Endothelial cell of umbilical vein (primary cell): ENCODE measurements around the gene TNFRSF14. TPM values are rescaled to one million over a fixed set of nuclear protein-coding genes. Genes with fewer than 3 reads are reported as not detected.
A peak's percentile ranks its signal among the peaks of the same experiment; 100 is the strongest.

ENCODE experiments used
- BruUV-seq: library from RNA; stranded (reverse); fragments of 400-500 nt; replicated peaks from 2 replicates; lab custom pipeline; 2021; lab: Mats Ljungman, UMichigan
- CTCF ChIA-PET: fragments of 300-600, 350-600 bp; sonication (Branson Sonifier 250); formaldehyde crosslinking; loops from one replicate; lab custom pipeline; 2021; ENCODE audit warnings: antibody characterized with exemption, inconsistent platforms; lab: Charles Lee
- POLR2A ChIA-PET: fragments of 300-600, 350-600 bp; sonication (Branson Sonifier 250); formaldehyde crosslinking; loops from one replicate; lab custom pipeline; 2021; ENCODE audit warnings: antibody characterized with exemption, inconsistent platforms; lab: Charles Lee
- DNase-seq: peaks from one replicate; pipeline ENCODE4 v3.0.0-alpha.2; 2011; ENCODE audit warnings: low read depth, low spot score
- FAIRE-seq: peaks from 2 replicates; lab custom pipeline; 2011; peaks lifted over from hg19 to GRCh38; lab: Jason Lieb, UNC
- H2AFZ ChIP-seq: 2 replicates; pipeline ENCODE4 v1.6.0; 2012; ENCODE audit warnings: low read depth, low read length, control low read depth, inconsistent platforms
- H3K27ac ChIP-seq: 2 replicates; pipeline ENCODE4 v1.5.1; 2011; ENCODE audit warnings: low read depth, mild to moderate bottlenecking, control low read depth, low read length, moderate library complexity; ENCODE audit not compliant: insufficient read depth
- H3K27me3 ChIP-seq, 2 experiments: 2 replicates each; pipeline versions ENCODE4 v1.6.0 to v1.6.1; 2011; ENCODE audit warnings: low read length in 2 of 2, mixed read lengths in 1 of 2; ENCODE audit not compliant: control insufficient read depth in 2 of 2, insufficient read depth in 2 of 2
- H3K36me3 ChIP-seq, 2 experiments: 2 replicates in 1 of 2; 3 replicates in 1 of 2; pipeline ENCODE4 v1.5.1; 2011; ENCODE audit warnings: low read length in 2 of 2, mild to moderate bottlenecking in 1 of 2, moderate library complexity in 1 of 2; ENCODE audit not compliant: control insufficient read depth in 2 of 2, insufficient read depth in 2 of 2; ENCODE audit errors: extremely low read depth in 1 of 2
- H3K4me1 ChIP-seq: 3 replicates; pipeline ENCODE4 v1.5.1; 2011; ENCODE audit warnings: mild to moderate bottlenecking, low read length; ENCODE audit not compliant: control insufficient read depth, insufficient read depth; ENCODE audit errors: extremely low read depth
- H3K4me2 ChIP-seq: 2 replicates; pipeline ENCODE4 v1.6.1; 2011; ENCODE audit warnings: low read length, control low read depth, mixed read lengths; ENCODE audit not compliant: insufficient read depth
- H3K4me3 ChIP-seq, 3 experiments: fragments of 200-600 bp in 1 of 3; sonication (generic), shearing (Covaris generic) in 1 of 3; replicated peaks in 1 of 3; 2 replicates each; pipeline ENCODE4 v1.5.1; 2011 to 2016; ENCODE audit warnings: control low read depth in 3 of 3, low read length in 3 of 3, mild to moderate bottlenecking in 2 of 3, inconsistent platforms in 1 of 3, low read depth in 1 of 3, moderate library complexity in 1 of 3; ENCODE audit not compliant: insufficient read depth in 1 of 3
- H3K79me2 ChIP-seq: 2 replicates; pipeline ENCODE4 v1.6.0; 2012; ENCODE audit warnings: low read length, inconsistent platforms; ENCODE audit not compliant: control insufficient read depth, insufficient read depth
- H3K9ac ChIP-seq: replicated peaks from 2 replicates; pipeline ENCODE3; 2011; ENCODE audit warnings: low read length, control low read depth; ENCODE audit not compliant: insufficient read depth; ENCODE audit errors: extremely low read depth
- H3K9me1 ChIP-seq: replicated peaks from 3 replicates; pipeline ENCODE4 v1.6.0; 2011; ENCODE audit warnings: mild to moderate bottlenecking, low read length; ENCODE audit not compliant: control insufficient read depth, insufficient read depth; ENCODE audit errors: extremely low read depth
- H3K9me3 ChIP-seq: replicated peaks from 2 replicates; pipeline ENCODE4 v1.5.1; 2012; ENCODE audit warnings: low read length, inconsistent platforms; ENCODE audit not compliant: control insufficient read depth, insufficient read depth
- H4K20me1 ChIP-seq: replicated peaks from 2 replicates; pipeline ENCODE3; 2011; ENCODE audit warnings: mild to moderate bottlenecking, low read length; ENCODE audit not compliant: control insufficient read depth, insufficient read depth; ENCODE audit errors: extremely low read depth
- CTCF ChIP-seq, 2 donors: IDR thresholded peaks; 1 replicate in 1 of 2; 2 replicates in 1 of 2; pipeline ENCODE4 v1.5.1; 2011; ENCODE audit warnings: low read length in 2 of 2, mild to moderate bottlenecking in 2 of 2, moderate library complexity in 2 of 2, control low read depth in 1 of 2, inconsistent platforms in 1 of 2, low read depth in 1 of 2; ENCODE audit not compliant: insufficient read depth in 1 of 2; ENCODE audit errors: extremely low read depth in 1 of 2
- EZH2 ChIP-seq: IDR thresholded peaks from 2 replicates; pipeline ENCODE4 v1.6.1; 2012; ENCODE audit warnings: borderline replicate concordance, low read depth, mild to moderate bottlenecking, moderate library complexity, low read length, inconsistent platforms; ENCODE audit not compliant: severe bottlenecking
- FOS ChIP-seq: IDR thresholded peaks from 2 replicates; pipeline ENCODE4 v1.6.1; 2011; ENCODE audit warnings: mild to moderate bottlenecking, low read length, moderate library complexity, borderline replicate concordance; ENCODE audit not compliant: insufficient read depth
- GATA2 ChIP-seq: IDR thresholded peaks from 2 replicates; pipeline ENCODE4 v1.7.0; 2011; ENCODE audit warnings: low read depth, mild to moderate bottlenecking, moderate library complexity, mixed read lengths, low read length; ENCODE audit not compliant: insufficient read length, insufficient read depth
- JUN ChIP-seq: IDR thresholded peaks from 2 replicates; pipeline ENCODE4 v1.6.1; 2011; ENCODE audit warnings: borderline replicate concordance, low read depth; ENCODE audit not compliant: insufficient read length, insufficient read depth
- MAX ChIP-seq: IDR thresholded peaks from 2 replicates; pipeline ENCODE4 v1.6.1; 2011; ENCODE audit not compliant: insufficient read depth, insufficient read length
- MYC ChIP-seq: IDR thresholded peaks from one replicate; pipeline ENCODE4 v1.6.1; 2011; ENCODE audit warnings: mild to moderate bottlenecking, low read depth, low read length
- POLR2A ChIP-seq: IDR thresholded peaks from 2 replicates; pipeline ENCODE4 v1.6.1; 2012; ENCODE audit warnings: low read depth, mild to moderate bottlenecking, control low read depth, low read length
- POLR2AphosphoS5 ChIP-seq: IDR thresholded peaks from 2 replicates; pipeline ENCODE4 v1.6.1; 2012; ENCODE audit warnings: low read depth, mild to moderate bottlenecking, control low read depth, low read length, moderate library complexity; ENCODE audit not compliant: insufficient read depth
- dilution Hi-C: fragments of 300-500 bp; cut with MboI; formaldehyde crosslinking; loops from one replicate; pipeline ENCODE4 v1.15.0; 2019; ENCODE audit warnings: low sequenced_read_pairs; ENCODE audit not compliant: extremely low pct_ligation_motif_present
- intact Hi-C: fragments of 100-400 bp; cut with micrococcal nuclease; formaldehyde crosslinking; loops from one replicate; pipeline ENCODE4 v1.10.0; 2022
- polyA plus RNA-seq, 4 experiments: library from polyadenylated mRNA; depleted of rRNA in 3 of 4; stranded (reverse) in 3 of 4; unstranded in 1 of 4; fragments of >200 nt; gene quantifications; 2 replicates each; pipeline versions ENCODE4 v1.2.1 to v1.2.3, GENCODE V29; 2011 to 2012; ENCODE audit warnings: missing spikeins in 1 of 4
- total RNA-seq: library from RNA; stranded (reverse); gene quantifications from 2 replicates; pipeline ENCODE4 v1.2.3, GENCODE V29; 2021

The TNFRSF14 gene
- total and polyA plus RNA-seq, 2 donors (not counting 3 experiments of a cell fraction or from before 2014, with no cell fraction given) = 40.9 to 49.4 TPM

- intact Hi-C loops (no loop called here), dilution Hi-C loops (no loop called here)
- Histone ChIP-seq H3K9me1 (no peaks in the 10 kb centered on the region), H3K4me3 (no peak overlapping the region), H3K79me2 (no peaks in the 10 kb centered on the region), H3K9ac (no peak overlapping the region), H3K4me2 (no peak overlapping the region), H3K36me3 (no peaks in the 10 kb centered on the region), H3K27ac (no peak overlapping the region), H4K20me1 (no peaks in the 10 kb centered on the region), H3K4me1 (no peaks in the 10 kb centered on the region), H3K27me3 (peaks cover 0 to 1% of the 10 kb centered on the region in 2 experiments), H3K9me3 (no peaks in the 10 kb centered on the region), H2AFZ (no peak overlapping the region)
- ChIA-PET CTCF (no interaction called here), POLR2A (interaction anchor here (0.5 kb wide), 1 partner anchor 48 kb away, joined by 3 read pairs; no protein-coding TSS in a partner anchor)
- DNase-seq = no peak
- no peak for TF ChIP-seq EZH2
- peak; percentile 11 to 29 for TF ChIP-seq CTCF (IDR thresholded peaks at IDR 0.05; ENCODE audit: extremely low read depth in 1 of 2, insufficient read depth in 1 of 2, low read depth in 1 of 2, low read length in 2 of 2)
- no peak for FAIRE-seq
- no TSS peak for BruUV-seq
Measured at GRCh38 chr1:2539312-2539907, 16.8 kb upstream of the TNFRSF14 start.

GRCh38 chr1:2540816-2541492 is 15.2 kb upstream of the TNFRSF14 start:
- CTCF ChIA-PET = interaction anchor here (1.2 to 1.5 kb wide), 2 partner anchors 9 to 17 kb away, joined by 3 read pairs; no protein-coding TSS in a partner anchor
- BruUV-seq = no TSS peak
- H3K9ac ChIP-seq = no peak overlapping the region
- H3K4me1 ChIP-seq = peaks cover 3% of the 10 kb centered on the region
- H4K20me1 ChIP-seq = no peaks in the 10 kb centered on the region
- no peaks in the 10 kb centered on the region for H3K9me3 ChIP-seq
- POLR2A ChIA-PET = no interaction called here
- no peak for TF ChIP-seq MAX
- TF ChIP-seq GATA2 = no peak
- no peak for TF ChIP-seq MYC
- no peak for TF ChIP-seq FOS
- TF ChIP-seq EZH2 = no peak
- no peak for TF ChIP-seq POLR2A
- TF ChIP-seq CTCF (IDR thresholded peaks at IDR 0.05; ENCODE audit: extremely low read depth in 1 of 2, insufficient read depth in 1 of 2, low read depth in 1 of 2, low read length in 2 of 2) = no peak
- no peak for TF ChIP-seq POLR2AphosphoS5
- TF ChIP-seq JUN = no peak
- no peak overlapping the region for H3K4me2 ChIP-seq
- no peaks in the 10 kb centered on the region for H3K79me2 ChIP-seq
- no peak overlapping the region for H3K27ac ChIP-seq
- DNase-seq (no peak), FAIRE-seq (no peak)
- peaks cover 0 to 1% of the 10 kb centered on the region in 2 experiments for H3K27me3 ChIP-seq
- dilution Hi-C loops (no loop called here), intact Hi-C loops (no loop called here)
- H2AFZ ChIP-seq = no peak overlapping the region
- no peaks in the 10 kb centered on the region for H3K36me3 ChIP-seq
- H3K9me1 ChIP-seq = no peaks in the 10 kb centered on the region
- no peak overlapping the region for H3K4me3 ChIP-seq
